Panc1 (cell line): ENCODE data around the gene RRBP1. TPM values are rescaled to one million over a fixed set of nuclear protein-coding genes. Genes with fewer than 3 reads are reported as not detected.

Experiments used
- ATAC-seq: fragments of 200-7000 bp; cut with Tn5 transposase; 2 replicates; pipeline ENCODE4 v1.9.1; 2020; ENCODE audit warnings: mild to moderate bottlenecking, moderate library complexity
- BruUV-seq: library from RNA; stranded (reverse); fragments of 400-500 nt; replicated peaks from 2 replicates; lab custom pipeline; 2021; lab: Mats Ljungman, UMichigan
- CTCF ChIA-PET: fragments of 300-600 bp; sonication (Branson Sonifier 250); formaldehyde crosslinking; loops from one replicate; lab custom pipeline; 2022; ENCODE audit warnings: antibody characterized with exemption; lab: Charles Lee
- POLR2A ChIA-PET: fragments of 300-600 bp; sonication (Branson Sonifier 250); formaldehyde crosslinking; loops from one replicate; lab custom pipeline; 2022; ENCODE audit warnings: antibody characterized with exemption; lab: Charles Lee
- DNase-seq: peaks from one replicate; pipeline ENCODE4 v3.0.0-alpha.2; 2010; ENCODE audit warnings: low read depth, low spot score
- H3K27ac ChIP-seq: 2 replicates; pipeline ENCODE4 v1.5.1; 2011; ENCODE audit warnings: mild to moderate bottlenecking, low read length, inconsistent platforms
- H3K27me3 ChIP-seq: fragments of 200-500 bp; sonication (Bioruptor generic); 2 replicates; pipeline ENCODE4 v1.6.0; 2014; ENCODE audit warnings: low read length, inconsistent platforms; ENCODE audit not compliant: control insufficient read depth, insufficient read depth
- H3K36me3 ChIP-seq: fragments of 200-500 bp; sonication (Bioruptor generic); 2 replicates; pipeline ENCODE4 v1.5.1; 2014; ENCODE audit warnings: inconsistent platforms, mild to moderate bottlenecking, low read length, moderate library complexity; ENCODE audit not compliant: control insufficient read depth, insufficient read depth
- H3K4me1 ChIP-seq: 2 replicates; pipeline ENCODE4 v1.5.1; 2011; ENCODE audit warnings: inconsistent platforms, mild to moderate bottlenecking, low read length, moderate library complexity; ENCODE audit not compliant: control insufficient read depth, insufficient read depth
- H3K4me3 ChIP-seq, 2 experiments: 2 replicates each; pipeline ENCODE4 v1.5.1; 2011 to 2012; ENCODE audit warnings: low read depth in 2 of 2, low read length in 2 of 2, mild to moderate bottlenecking in 2 of 2, inconsistent platforms in 1 of 2, moderate library complexity in 1 of 2
- H3K9me3 ChIP-seq: fragments of 200-500 bp; sonication (Bioruptor generic); 2 replicates; pipeline ENCODE4 v1.5.1; 2014; ENCODE audit warnings: low read depth, mild to moderate bottlenecking, inconsistent platforms, low read length, moderate library complexity; ENCODE audit not compliant: control insufficient read depth, insufficient read depth
- POLR2AphosphoS5 ChIP-seq: IDR thresholded peaks from 2 replicates; pipeline ENCODE4 v1.6.1; 2012; ENCODE audit warnings: mild to moderate bottlenecking, low read depth, low read length, moderate library complexity
- REST ChIP-seq, 2 experiments: IDR thresholded peaks; 2 replicates each; pipeline ENCODE4 v1.6.1; 2011 to 2012; ENCODE audit warnings: low read depth in 2 of 2, control low read depth in 1 of 2, low read length in 1 of 2, mild to moderate bottlenecking in 1 of 2, moderate library complexity in 1 of 2; ENCODE audit not compliant: insufficient read depth in 1 of 2
- SIN3A ChIP-seq: IDR thresholded peaks from 2 replicates; pipeline ENCODE4 v1.6.1; 2012; ENCODE audit warnings: low read depth, mild to moderate bottlenecking, low read length, moderate library complexity, borderline replicate concordance; ENCODE audit not compliant: insufficient read depth
- TCF7L2 ChIP-seq: IDR thresholded peaks from 2 replicates; pipeline ENCODE4 v1.6.1; 2011; ENCODE audit warnings: mild to moderate bottlenecking, low read depth, low read length, inconsistent platforms
- in situ Hi-C: cut with HindIII; loops from 2 replicates; pipeline ENCODE4 v1.10.0; 2016; ENCODE audit warnings: low sequenced_read_pairs, low pct_unique_long_range_greater_than_20kb
- intact Hi-C: fragments of 100-400 bp; cut with micrococcal nuclease; formaldehyde crosslinking; loops from one replicate; pipeline ENCODE4 v1.10.0; 2022; ENCODE audit not compliant: unreplicated experiment
- total RNA-seq: library from RNA; stranded (reverse); gene quantifications from one replicate; pipeline ENCODE4 v1.2.1, GENCODE V29; 2021; ENCODE audit not compliant: unreplicated experiment
- TF ChIP-seq, protein P1 (sequence below): fragments of 450-650 bp; IDR thresholded peaks from 2 replicates; pipeline ENCODE4 v1.5.1; 2017; ENCODE audit warnings: mild to moderate bottlenecking

RRBP1 gene
- total RNA-seq, 1 experiment from 2014 or later = 152 TPM

- ChIA-PET POLR2A (interaction anchor here (0.7 to 3.5 kb wide), 10 partner anchors 9 to 359 kb away, joined by 3 to 36 read pairs (median 6); no protein-coding TSS in a partner anchor), CTCF (interaction anchor here (0.7 to 1.6 kb wide), 2 partner anchors 34 to 40 kb away, joined by 4 to 8 read pairs; no protein-coding TSS in a partner anchor)
- Histone ChIP-seq H3K36me3 (peaks cover 2% of the 10 kb centered on the region), H3K9me3 (no peaks in the 10 kb centered on the region), H3K27me3 (no peaks in the 10 kb centered on the region), H3K4me1 (peaks cover 57% of the 10 kb centered on the region), H3K27ac (peak overlapping the region; percentile 92), H3K4me3 (peak overlapping the region; percentile 88 to 95)
- in situ Hi-C loops (no loop called here), intact Hi-C loops (no loop called here)
- DNase-seq (no peak), ATAC-seq (peak; percentile 42)
- BruUV-seq = no TSS peak
- no peak for TF ChIP-seq REST (IDR thresholded peaks at IDR 0.05; ENCODE audit: insufficient read depth in 1 of 2, low read depth in 2 of 2, low read length in 1 of 2)
- TF ChIP-seq SIN3A = peak; percentile 16; the same call in 1 of the 2 replicates
- TF ChIP-seq, protein P1, sequence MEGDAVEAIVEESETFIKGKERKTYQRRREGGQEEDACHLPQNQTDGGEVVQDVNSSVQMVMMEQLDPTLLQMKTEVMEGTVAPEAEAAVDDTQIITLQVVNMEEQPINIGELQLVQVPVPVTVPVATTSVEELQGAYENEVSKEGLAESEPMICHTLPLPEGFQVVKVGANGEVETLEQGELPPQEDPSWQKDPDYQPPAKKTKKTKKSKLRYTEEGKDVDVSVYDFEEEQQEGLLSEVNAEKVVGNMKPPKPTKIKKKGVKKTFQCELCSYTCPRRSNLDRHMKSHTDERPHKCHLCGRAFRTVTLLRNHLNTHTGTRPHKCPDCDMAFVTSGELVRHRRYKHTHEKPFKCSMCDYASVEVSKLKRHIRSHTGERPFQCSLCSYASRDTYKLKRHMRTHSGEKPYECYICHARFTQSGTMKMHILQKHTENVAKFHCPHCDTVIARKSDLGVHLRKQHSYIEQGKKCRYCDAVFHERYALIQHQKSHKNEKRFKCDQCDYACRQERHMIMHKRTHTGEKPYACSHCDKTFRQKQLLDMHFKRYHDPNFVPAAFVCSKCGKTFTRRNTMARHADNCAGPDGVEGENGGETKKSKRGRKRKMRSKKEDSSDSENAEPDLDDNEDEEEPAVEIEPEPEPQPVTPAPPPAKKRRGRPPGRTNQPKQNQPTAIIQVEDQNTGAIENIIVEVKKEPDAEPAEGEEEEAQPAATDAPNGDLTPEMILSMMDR = peak; percentile 41
- no peak for TF ChIP-seq TCF7L2
- TF ChIP-seq POLR2AphosphoS5 = no peak
Observed at GRCh38 chr20:17570347-17571152, 111.5 kb downstream of the RRBP1 start.

DNA sequence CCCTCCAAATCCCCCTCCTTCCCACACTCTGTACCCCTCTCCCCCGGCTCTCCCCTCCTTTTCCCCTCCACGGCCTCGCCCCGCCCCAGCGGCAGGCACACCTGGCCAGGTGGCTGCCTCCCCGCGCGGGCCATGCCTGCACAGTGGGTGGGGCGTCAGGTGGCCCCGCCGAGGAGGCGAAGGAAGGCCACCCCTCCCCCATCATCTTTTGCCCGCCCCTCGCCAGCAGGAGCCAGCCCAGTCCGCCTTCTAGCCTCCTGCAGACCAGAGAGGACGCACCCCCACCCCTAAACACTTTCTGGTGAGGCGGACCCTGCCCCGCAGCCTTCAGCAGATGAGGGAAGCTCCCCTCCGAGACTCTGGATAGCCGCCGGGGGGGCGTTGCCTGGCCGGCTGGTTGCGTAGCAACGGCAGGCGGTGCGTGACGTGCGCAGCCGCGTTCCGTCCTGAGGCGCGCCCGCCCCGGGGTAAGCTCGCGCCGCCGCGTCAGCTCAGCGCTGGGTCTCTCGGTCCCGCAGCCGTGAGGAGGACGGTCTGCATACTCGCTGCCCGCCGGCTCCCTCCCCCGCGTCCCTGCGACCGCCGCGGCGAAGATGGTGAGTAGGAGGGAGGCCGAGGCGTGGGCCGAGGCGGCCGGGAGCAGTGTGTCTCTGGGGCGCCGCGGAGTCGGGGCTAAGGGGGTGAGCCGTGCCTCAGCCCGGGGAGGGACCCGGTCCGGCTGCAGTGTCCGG is 112.3 kb downstream of the RRBP1 start, which contains the start of gene DSTN:
Gene DSTN (plus strand): TSS at position 460 of the 731 bp plus-strand sequence. CDS start 134 bp downstream, at position 594.
- in situ Hi-C loops = no loop called here
- CTCF ChIA-PET = interaction anchor here (1.6 kb wide), 1 partner anchor 33 kb away, joined by 8 read pairs; no protein-coding TSS in a partner anchor
- intact Hi-C loops = loop anchor here (2.0 kb wide), 1 partner anchor 33 kb away; no protein-coding TSS in a partner anchor

More for the DNA sequence above, 112.3 kb downstream of the RRBP1 start, which contains the start of gene DSTN:
- POLR2A ChIA-PET = interaction anchor here (0.6 to 3.5 kb wide), 11 partner anchors 10 to 360 kb away, joined by 3 to 36 read pairs (median 7); no protein-coding TSS in a partner anchor
- DNase-seq (peak; percentile 78), ATAC-seq (peak; percentile 84)
- Histone ChIP-seq H3K36me3 (peaks cover 2% of the 10 kb centered on the region), H3K9me3 (no peaks in the 10 kb centered on the region), H3K4me3 (peak within 1 kb of the TSS; percentile 88 to 95), H3K27ac (peak within 1 kb of the TSS; percentile 99), H3K4me1 (peaks cover 57% of the 10 kb centered on the region), H3K27me3 (no peaks in the 10 kb centered on the region)
- BruUV-seq = no TSS peak
- no peak for TF ChIP-seq TCF7L2
- TF ChIP-seq, protein P1 = no peak
- TF ChIP-seq POLR2AphosphoS5 = peak; percentile 41; the same call in 1 of the 2 replicates
- peak; percentile 78; the same call in 1 of the 2 replicates for TF ChIP-seq SIN3A
- no peak for TF ChIP-seq REST (IDR thresholded peaks at IDR 0.05; ENCODE audit: insufficient read depth in 1 of 2, low read depth in 2 of 2, low read length in 1 of 2)
